Stimulated activated CD4-positive, alpha-beta T cell treated with anti-CD3 and anti-CD28 coated beads, Interleukin-2, amount 100 ng/mL, for 24 hours (primary cell): ENCODE results near the gene GALK1.

Experiments used
- DNase-seq, 2 donors: peaks; one replicate each; pipeline ENCODE4 v3.0.0-alpha.2; 2020

The GALK1 gene

DNA sequence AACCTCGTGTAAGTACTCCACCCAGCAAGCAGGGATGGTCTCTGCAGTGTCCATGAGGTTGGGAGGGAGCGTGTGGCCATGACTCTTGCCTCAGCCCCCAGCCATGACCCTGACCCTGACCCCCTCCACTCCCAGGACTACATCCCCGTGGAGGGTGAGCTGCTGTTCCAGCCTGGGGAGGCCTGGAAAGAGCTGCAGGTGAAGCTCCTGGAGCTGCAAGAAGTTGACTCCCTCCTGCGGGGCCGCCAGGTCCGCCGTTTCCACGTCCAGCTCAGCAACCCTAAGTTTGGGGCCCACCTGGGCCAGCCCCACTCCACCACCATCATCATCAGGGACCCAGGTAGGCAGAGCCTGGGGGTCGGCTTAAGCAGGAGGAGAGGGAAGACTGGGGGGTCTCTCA lies 16.3 kb downstream of the GALK1 start:
- no peak for DNase-seq

GRCh38 chr17:75743625-75744206 lies 21.3 kb downstream of the GALK1 start:
- DNase-seq = no peak

GRCh38 chr17:75742337-75742736 lies 22.7 kb downstream of the GALK1 start:
- no peak for DNase-seq

DNA sequence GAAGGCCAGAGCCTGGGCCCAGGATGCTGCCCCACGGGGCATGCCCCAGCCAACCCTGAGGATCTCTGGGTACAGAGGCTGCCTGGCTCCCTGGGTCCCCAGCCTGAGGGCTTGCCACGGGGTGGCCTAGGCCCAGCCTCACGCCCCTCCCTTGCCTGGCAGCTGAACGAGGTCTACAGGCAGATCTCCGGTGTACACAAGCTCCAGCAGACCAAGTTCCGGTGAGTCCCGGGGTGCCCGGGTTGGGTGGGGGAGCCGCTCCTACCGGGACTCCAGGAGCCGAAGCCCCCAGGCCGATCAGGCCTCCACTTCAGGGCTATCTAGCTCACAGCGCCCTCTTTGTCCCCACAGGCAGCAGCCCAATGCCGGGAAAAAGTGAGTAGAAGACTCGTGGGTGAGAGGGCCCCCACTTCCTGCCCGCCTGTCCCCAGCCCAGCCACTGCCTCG lies 24.3 kb downstream of the GALK1 start:
- no peak for DNase-seq

- no peak for DNase-seq
Measured at GRCh38 chr17:75740215-75740614, 24.8 kb downstream of the GALK1 start.

GRCh38 chr17:75739801-75740200 lies 25.2 kb downstream of the GALK1 start:
- DNase-seq = no peak

DNA sequence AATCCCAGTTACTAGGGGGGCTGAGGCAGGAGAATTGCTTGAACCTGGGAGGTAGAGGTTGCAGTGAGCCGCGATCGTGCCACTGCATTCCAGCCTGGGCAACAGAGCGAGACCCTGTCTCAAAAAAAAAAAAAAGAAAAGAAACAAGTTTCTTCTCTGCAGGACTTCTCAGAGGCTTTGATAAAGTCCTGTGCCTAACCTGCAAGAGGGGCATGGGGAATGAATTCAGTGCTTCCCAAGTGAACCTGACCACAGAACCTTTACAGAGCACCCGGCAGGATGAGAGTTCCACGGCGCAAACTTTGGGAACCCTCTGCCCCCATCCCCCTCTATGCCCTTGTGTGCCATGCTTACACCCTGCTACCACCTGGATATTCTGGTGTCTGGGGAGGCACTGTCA lies 25.8 kb downstream of the GALK1 start:
- DNase-seq = no peak

DNA sequence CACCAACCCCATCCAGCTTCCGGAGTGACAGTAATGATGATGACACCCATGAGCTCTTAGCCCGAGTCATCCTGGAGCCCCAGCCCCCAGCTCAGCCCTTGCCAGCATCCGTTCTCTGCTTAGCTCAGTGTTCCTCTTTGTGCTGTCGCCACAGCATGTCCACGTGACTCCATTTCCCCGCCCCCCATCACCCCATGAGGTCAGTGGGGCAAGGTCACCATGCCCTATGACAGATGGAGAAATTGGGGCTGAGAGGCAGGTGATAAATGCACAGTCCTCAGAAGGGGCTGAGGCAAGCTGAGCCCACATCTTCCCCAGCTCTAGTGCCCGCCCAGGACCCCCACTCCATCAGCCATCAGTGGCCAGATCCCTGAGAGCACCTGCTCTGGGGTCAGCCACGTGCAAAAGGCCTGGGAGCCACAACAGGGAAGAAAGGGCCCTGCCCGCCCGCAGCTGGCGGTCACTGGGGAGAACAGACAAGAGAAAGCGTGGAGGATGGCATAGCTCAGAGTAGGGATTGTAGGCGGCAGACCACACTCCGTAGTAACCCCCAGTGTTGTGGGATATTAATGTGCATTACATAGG lies 26.7 kb downstream of the GALK1 start:
- DNase-seq = no peak

DNA sequence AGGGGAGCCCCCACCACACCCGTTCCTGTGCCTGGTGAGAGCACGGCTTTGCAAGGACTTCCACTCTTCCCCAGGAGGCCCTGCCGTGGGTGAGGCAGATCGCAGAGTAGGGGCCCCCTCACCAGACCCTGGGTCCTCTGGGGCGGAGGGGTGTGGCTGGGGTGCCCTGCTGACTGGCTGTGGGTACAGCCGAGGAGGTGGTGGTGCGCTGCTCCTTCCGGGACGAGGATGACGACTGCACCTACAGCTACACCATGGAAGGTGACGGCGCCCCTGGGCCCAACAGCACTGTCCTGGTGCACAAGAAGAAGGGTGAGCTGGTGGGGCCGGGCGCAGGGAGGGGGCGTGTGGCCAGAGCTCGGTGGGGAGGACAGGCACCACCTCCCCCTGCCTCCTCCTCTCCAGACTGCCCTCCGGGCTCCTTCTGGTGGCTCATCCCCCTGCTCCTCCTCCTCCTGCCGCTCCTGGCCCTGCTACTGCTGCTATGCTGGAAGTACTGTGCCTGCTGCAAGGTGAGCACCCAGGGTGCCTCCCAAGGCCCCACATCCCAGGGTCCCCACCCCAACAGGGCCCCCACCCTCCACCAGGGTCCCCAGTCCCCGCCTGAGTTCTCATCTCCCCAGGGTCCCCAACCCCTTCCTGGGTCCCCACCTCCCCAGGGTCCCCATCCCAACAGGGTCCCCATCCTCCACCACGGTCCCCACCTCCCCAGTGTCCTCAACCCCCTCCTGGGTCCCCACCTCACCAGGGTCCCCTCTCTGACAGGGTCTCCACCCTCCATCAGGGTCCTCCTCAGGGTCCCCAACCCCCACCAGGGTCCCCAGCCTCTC lies 27.6 kb downstream of the GALK1 start:
- DNase-seq = no peak

- DNase-seq = no peak
Measured at GRCh38 chr17:75736173-75736835, 28.7 kb downstream of the GALK1 start.

GRCh38 chr17:75734674-75735294 lies 30.2 kb downstream of the GALK1 start:
- DNase-seq = no peak

- DNase-seq = no peak
Measured at GRCh38 chr17:75733471-75733870, 31.5 kb downstream of the GALK1 start.

DNA sequence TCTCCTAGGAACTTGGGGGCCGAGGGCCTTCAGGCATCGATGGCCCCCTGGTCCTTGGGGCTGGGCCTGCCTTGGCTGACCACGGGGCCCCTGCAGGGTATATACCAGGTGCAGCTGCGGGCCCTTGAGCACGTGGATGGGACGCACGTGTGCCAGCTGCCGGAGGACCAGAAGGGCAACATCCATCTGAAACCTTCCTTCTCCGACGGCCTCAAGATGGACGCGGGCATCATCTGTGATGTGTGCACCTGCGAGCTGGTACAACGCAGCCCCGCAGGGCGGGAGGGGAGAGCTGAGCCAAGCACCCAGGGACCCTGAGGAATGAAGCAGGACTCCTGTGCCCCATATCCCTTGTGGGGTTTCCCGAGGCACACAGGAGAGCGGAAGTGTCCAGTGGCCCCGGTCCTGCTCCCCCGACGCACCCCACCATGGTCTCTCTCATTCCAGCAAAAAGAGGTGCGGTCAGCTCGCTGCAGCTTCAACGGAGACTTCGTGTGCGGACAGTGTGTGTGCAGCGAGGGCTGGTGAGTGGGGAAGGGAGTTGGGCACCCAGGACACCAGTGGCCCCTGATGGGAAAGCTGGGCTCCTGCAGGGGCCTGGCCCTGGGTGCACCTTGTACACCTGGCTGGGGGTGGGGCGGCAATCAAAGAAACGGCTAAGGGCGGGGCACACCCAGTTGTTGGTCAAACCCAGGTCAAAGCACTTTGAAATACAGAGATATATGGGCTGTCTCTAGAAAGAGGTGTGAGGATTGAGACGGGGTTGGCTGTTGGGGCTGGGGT lies 33.1 kb downstream of the GALK1 start:
- DNase-seq = no peak

DNA sequence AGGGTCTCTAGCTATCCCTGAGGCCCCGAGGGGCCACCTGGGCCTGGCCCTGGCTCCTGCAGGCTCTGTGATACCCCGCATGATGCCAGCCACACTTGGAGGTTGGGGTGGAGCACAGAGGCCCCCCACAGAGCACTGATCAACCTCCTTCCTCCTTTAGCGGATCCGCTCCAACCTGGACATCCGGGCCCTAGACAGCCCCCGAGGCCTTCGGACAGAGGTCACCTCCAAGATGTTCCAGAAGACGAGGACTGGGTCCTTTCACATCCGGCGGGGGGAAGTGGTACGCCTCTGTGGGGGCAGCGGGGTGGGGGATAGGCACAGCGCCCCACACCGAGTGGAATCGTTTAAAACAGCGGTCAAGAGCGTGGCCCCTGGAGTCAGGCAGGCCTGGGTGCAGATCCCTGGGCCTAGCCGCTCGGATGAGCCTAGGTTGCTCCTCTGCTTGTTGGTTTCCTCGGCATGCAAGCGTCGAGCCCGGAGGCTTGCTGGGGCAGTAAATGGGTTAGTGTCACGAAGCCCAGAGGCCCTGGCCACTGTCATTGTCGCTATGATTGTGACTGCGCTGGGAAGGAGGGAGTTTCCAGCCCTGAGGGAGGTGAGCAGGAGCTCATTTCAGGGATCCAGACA lies 33.8 kb downstream of the GALK1 start:
- DNase-seq = no peak

DNA sequence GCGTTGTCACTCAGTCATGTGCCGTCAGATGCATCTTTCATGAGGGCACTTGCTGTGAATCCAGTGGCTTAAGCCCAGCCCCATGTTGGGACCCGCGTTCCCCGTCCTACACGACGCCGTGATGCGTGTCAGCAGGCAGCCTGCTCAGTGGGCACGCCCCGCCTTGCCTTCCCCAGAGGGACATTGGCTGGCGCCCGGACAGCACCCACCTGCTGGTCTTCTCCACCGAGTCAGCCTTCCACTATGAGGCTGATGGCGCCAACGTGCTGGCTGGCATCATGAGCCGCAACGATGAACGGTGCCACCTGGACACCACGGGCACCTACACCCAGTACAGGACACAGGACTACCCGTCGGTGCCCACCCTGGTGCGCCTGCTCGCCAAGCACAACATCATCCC lies 34.9 kb downstream of the GALK1 start:
- no peak for DNase-seq

DNA sequence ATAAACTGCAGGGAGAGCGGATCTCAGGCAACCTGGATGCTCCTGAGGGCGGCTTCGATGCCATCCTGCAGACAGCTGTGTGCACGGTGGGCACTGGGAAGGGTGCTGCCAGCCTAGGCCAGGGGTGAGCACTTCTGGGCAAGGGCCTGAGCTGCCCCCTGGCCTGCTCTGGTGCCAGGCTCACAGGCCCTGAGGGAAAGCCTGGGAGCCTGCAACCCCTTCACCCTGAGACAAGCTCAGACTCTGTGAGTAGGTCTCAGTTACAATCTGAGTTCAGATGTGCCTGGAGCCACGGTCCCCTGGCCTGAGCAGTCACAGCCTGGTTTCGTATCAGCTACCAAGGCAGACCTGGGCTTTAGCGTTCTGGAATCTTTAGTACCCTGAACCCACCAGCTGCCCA lies 35.6 kb downstream of the GALK1 start:
- no peak for DNase-seq

- DNase-seq = no peak
Measured at GRCh38 chr17:75727391-75727790, 37.6 kb downstream of the GALK1 start.

- no peak for DNase-seq
Measured at GRCh38 chr17:75725504-75725903, 39.5 kb downstream of the GALK1 start.

DNA sequence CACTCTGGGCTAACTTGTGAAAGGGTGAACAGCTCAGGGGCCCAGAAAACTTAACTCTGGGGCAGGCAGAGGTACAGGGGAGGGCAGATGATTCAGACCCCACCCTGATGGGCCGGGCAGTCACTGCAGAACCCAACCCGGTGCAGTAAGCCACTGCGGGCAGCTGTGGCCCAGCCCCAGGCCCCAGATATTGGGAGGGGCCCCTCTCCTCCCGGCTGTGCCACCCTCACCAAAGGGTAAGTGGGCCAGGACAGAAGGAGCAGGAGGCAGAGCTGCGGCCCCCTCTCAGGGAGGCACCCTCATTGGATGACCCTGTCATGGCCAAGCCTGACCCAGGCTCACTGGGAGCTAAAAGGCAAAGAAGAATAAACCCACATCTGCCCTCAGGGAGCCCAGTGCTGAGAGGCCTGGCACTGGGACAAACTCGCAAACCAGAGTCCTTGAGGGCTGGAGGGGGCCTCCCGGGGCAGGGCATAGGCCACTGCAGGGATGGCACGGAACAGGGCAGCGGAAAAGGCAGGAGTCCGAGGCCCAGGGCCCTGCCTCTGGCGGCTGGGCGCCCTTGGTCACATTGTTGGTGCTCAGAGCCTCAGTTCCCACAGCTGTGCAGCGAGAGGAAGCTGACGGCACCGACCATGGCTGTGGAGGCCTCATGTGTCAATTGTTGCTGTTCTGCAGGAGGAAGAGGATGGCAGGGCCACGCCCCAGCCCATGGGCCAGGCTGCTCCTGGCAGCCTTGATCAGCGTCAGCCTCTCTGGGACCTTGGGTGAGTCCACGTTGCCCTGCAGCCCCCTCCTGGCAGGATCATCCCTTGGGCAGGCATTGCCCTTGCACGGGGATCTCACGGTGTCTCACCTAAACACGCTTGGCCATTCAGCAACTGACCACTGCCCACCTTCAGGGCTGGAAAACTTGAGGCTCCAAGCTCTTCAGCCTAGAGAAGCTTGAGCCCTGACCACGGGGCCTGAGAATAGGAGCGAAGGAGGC lies 40.7 kb downstream of the GALK1 start:
- DNase-seq = no peak

- no peak for DNase-seq
Measured at GRCh38 chr17:75723171-75723930, 41.6 kb downstream of the GALK1 start.
